H9 (cell line): ENCODE measurements around the gene MIAT. TPM values are rescaled to one million over a fixed set of nuclear protein-coding genes. Genes with fewer than 3 reads are reported as not detected.
A peak's percentile ranks its signal among the peaks of the same experiment; 100 is the strongest.

Experiments
- DNase-seq: peaks from one replicate; pipeline ENCODE4 v3.0.0-alpha.2; 2017
- H2AFZ ChIP-seq: one replicate; pipeline ENCODE4 v1.6.1; 2013; ENCODE audit warnings: mild to moderate bottlenecking, low read length, control low read depth, moderate library complexity
- H2AK5ac ChIP-seq: 2 replicates; pipeline ENCODE4 v1.6.1; 2013; ENCODE audit warnings: low read length, control low read depth, mixed read lengths; ENCODE audit not compliant: insufficient read length
- H2BK120ac ChIP-seq: one replicate; pipeline ENCODE4 v1.6.1; 2013; ENCODE audit warnings: low read depth, mild to moderate bottlenecking, low read length, control low read depth, inconsistent platforms; ENCODE audit not compliant: poor library complexity, severe bottlenecking
- H2BK12ac ChIP-seq: 2 replicates; pipeline ENCODE4 v1.6.1; 2013; ENCODE audit warnings: low read length, control low read depth, mixed read lengths, low read depth; ENCODE audit not compliant: insufficient read length
- H2BK15ac ChIP-seq: 2 replicates; pipeline ENCODE4 v1.6.1; 2013; ENCODE audit warnings: low read depth, low read length, control low read depth
- H2BK20ac ChIP-seq: one replicate; pipeline ENCODE4 v1.6.1; 2013; ENCODE audit warnings: low read depth, mild to moderate bottlenecking, low read length, control low read depth, inconsistent platforms; ENCODE audit not compliant: poor library complexity, severe bottlenecking
- H2BK5ac ChIP-seq: 2 replicates; pipeline ENCODE4 v1.6.1; 2013; ENCODE audit warnings: low read length, control low read depth, mixed read lengths; ENCODE audit not compliant: insufficient read length
- H3K14ac ChIP-seq: 2 replicates; pipeline ENCODE4 v1.6.1; 2013; ENCODE audit warnings: low read length, control low read depth; ENCODE audit not compliant: insufficient read depth
- H3K18ac ChIP-seq: 2 replicates; pipeline ENCODE4 v1.6.1; 2013; ENCODE audit warnings: low read depth, mild to moderate bottlenecking, mixed read lengths, low read length, control low read depth; ENCODE audit not compliant: insufficient read length
- H3K23ac ChIP-seq: 2 replicates; pipeline ENCODE4 v1.6.1; 2013; ENCODE audit warnings: low read length, control low read depth, mixed read lengths, low read depth; ENCODE audit not compliant: insufficient read length
- H3K23me2 ChIP-seq: 2 replicates; pipeline ENCODE4 v1.6.1; 2013; ENCODE audit warnings: low read depth, mild to moderate bottlenecking, mixed read lengths, low read length, control low read depth; ENCODE audit not compliant: insufficient read length, poor library complexity, severe bottlenecking
- H3K27ac ChIP-seq: 2 replicates; pipeline ENCODE4 v1.5.1; 2013; ENCODE audit warnings: low read length, control low read depth, mixed read lengths, low read depth; ENCODE audit not compliant: insufficient read length
- H3K27me3 ChIP-seq: 2 replicates; pipeline ENCODE4 v1.6.1; 2013; ENCODE audit warnings: low read length, control low read depth, inconsistent platforms; ENCODE audit not compliant: insufficient read depth
- H3K4ac ChIP-seq: 2 replicates; pipeline ENCODE4 v1.6.1; 2013; ENCODE audit warnings: low read depth, mild to moderate bottlenecking, control low read depth, inconsistent platforms, low read length, moderate library complexity
- H3K4me1 ChIP-seq: 2 replicates; pipeline ENCODE4 v1.6.1; 2013; ENCODE audit warnings: low read length, control low read depth, inconsistent platforms; ENCODE audit not compliant: insufficient read depth
- H3K4me2 ChIP-seq: 2 replicates; pipeline ENCODE4 v1.6.1; 2013; ENCODE audit warnings: low read length, control low read depth, mixed read lengths; ENCODE audit not compliant: insufficient read length, insufficient read depth
- H3K56ac ChIP-seq: 2 replicates; pipeline ENCODE4 v1.6.1; 2013; ENCODE audit warnings: low read depth, mild to moderate bottlenecking, mixed read lengths, low read length, control low read depth; ENCODE audit not compliant: insufficient read length
- H3K79me1 ChIP-seq: 2 replicates; pipeline ENCODE4 v1.6.1; 2013; ENCODE audit warnings: low read depth, mild to moderate bottlenecking, moderate library complexity, low read length, control low read depth, inconsistent platforms; ENCODE audit not compliant: insufficient read depth, poor library complexity, severe bottlenecking
- H3K79me2 ChIP-seq: 2 replicates; pipeline ENCODE4 v1.6.1; 2013; ENCODE audit warnings: low read length, control low read depth, inconsistent platforms; ENCODE audit not compliant: insufficient read depth
- H3K9ac ChIP-seq: 2 replicates; pipeline ENCODE4 v1.6.1; 2013; ENCODE audit warnings: low read length, control low read depth, mixed read lengths; ENCODE audit not compliant: insufficient read length; ENCODE audit errors: extremely low read depth
- H3K9me3 ChIP-seq: one replicate; pipeline ENCODE4 v1.6.1; 2013; ENCODE audit warnings: low read depth, low read length, inconsistent platforms; ENCODE audit not compliant: control insufficient read depth
- H3T11ph ChIP-seq: one replicate; pipeline ENCODE4 v1.6.1; 2013; ENCODE audit warnings: mild to moderate bottlenecking, low read length, control low read depth, inconsistent platforms
- H4K20me1 ChIP-seq: one replicate; pipeline ENCODE4 v1.6.1; 2013; ENCODE audit not compliant: control insufficient read depth, insufficient read length, insufficient read depth
- H4K5ac ChIP-seq: 2 replicates; pipeline ENCODE4 v1.6.1; 2013; ENCODE audit warnings: low read depth, mild to moderate bottlenecking, mixed read lengths, low read length, control low read depth; ENCODE audit not compliant: insufficient read length
- H4K8ac ChIP-seq: replicated peaks from 2 replicates; pipeline ENCODE4 v1.6.1; 2013; ENCODE audit warnings: low read length, control low read depth, mixed read lengths, low read depth; ENCODE audit not compliant: insufficient read length
- H4K91ac ChIP-seq: 2 replicates; pipeline ENCODE4 v1.6.1; 2013; ENCODE audit warnings: low read depth, mild to moderate bottlenecking, moderate library complexity, mixed read lengths, low read length, control low read depth; ENCODE audit not compliant: insufficient read length
- H3K27ac Mint-ChIP-seq, 3 experiments: 2 replicates in 2 of 3; 3 replicates in 1 of 3; pipeline ENCODE4 v1.8.0; 2020 to 2021; ENCODE audit warnings: mixed read lengths in 3 of 3, mild to moderate bottlenecking in 1 of 3, moderate library complexity in 1 of 3
- H3K27me3 Mint-ChIP-seq: 2 replicates; pipeline ENCODE4 v1.8.0; 2021; ENCODE audit warnings: low read depth, mild to moderate bottlenecking, moderate library complexity, mixed read lengths
- H3K36me3 Mint-ChIP-seq, 3 experiments: 2 replicates in 2 of 3; 3 replicates in 1 of 3; pipeline ENCODE4 v1.8.0; 2020 to 2021; ENCODE audit warnings: low read depth in 3 of 3, mixed read lengths in 3 of 3; ENCODE audit not compliant: insufficient read depth in 1 of 3
- H3K4me1 Mint-ChIP-seq, 2 experiments: 2 replicates each; pipeline ENCODE4 v1.8.0; 2020; ENCODE audit warnings: mixed read lengths in 2 of 2
- H3K4me3 Mint-ChIP-seq, 2 experiments: 2 replicates in 1 of 2; 3 replicates in 1 of 2; pipeline ENCODE4 v1.8.0; 2020 to 2021; ENCODE audit warnings: mild to moderate bottlenecking in 2 of 2, mixed read lengths in 2 of 2, moderate library complexity in 1 of 2
- H3K9me3 Mint-ChIP-seq, 2 experiments: 2 replicates in 1 of 2; 3 replicates in 1 of 2; pipeline ENCODE4 v1.8.0; 2020; ENCODE audit warnings: mild to moderate bottlenecking in 2 of 2, mixed read lengths in 2 of 2, moderate library complexity in 1 of 2
- CTCF ChIP-seq: fragments of 200-600 bp; sonication (generic); conservative IDR thresholded peaks from 3 replicates; pipeline ENCODE4 v1.8.0; 2021; ENCODE audit warnings: antibody characterized with exemption, mild to moderate bottlenecking
- WGBS: extraction: QIAGEN DNeasy Blood & Tissue Kit; methylation state at CpG from one replicate; pipeline ENCODE4 v1.1.7; 2013; ENCODE audit warnings: missing lambda C conversion rate, low lambda C conversion rate, mixed read lengths; ENCODE audit not compliant: insufficient read length; ENCODE audit errors: extremely low coverage; 5-methylcytosine and 5-hydroxymethylcytosine counted together
- total RNA-seq: library from RNA; stranded (reverse); gene quantifications from 2 replicates; pipeline ENCODE4 v1.2.1, GENCODE V29; 2021

The MIAT gene
- total RNA-seq, 1 experiment from 2014 or later = 85.6 TPM

DNA sequence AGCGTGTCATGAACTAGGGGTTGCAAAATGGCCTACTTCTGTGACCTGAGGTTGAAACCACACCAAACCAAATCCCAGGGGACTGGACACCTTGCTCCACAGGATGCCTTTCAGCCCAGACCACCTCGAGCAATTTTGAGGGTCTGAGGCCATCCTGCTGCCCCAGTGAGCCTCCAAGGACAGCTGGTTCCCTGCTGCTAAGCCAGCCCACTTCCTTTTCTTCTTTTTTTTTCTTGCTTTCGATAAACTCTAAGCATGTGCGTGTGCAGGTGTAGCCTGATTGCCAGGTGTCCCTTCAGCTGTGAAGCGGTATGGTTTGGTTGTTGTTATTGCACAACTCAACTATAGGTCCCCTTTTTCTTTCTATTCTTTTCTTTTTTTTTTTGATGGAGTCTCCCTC lies 42.2 kb upstream of the MIAT start:
- H2AFZ ChIP-seq = no peak overlapping the region
- no peaks in the 10 kb centered on the region for H4K20me1 ChIP-seq
- no peak overlapping the region for H3K14ac ChIP-seq
- no peak overlapping the region for H4K91ac ChIP-seq
- no peak for TF ChIP-seq CTCF
- no CpG with 5 or more reads among the region's 5 CpGs for WGBS
- Mint-ChIP-seq H3K27me3 (peaks cover 75% of the 10 kb centered on the region), H3K36me3 (no peaks in the 10 kb centered on the region; a peak in 1 of 7 replicates), H3K4me3 (0 out of 5 replicates have a peak overlapping the region, but pooled peaks of 1 of the 2 experiments have one; percentile 1), H3K4me1 (peaks cover 59 to 78% of the 10 kb centered on the region in 2 experiments), H3K27ac (peak overlapping the region in 1 of 3 experiments; percentile 71; a peak in 2 of 7 replicates), H3K9me3 (peaks cover 0 to 2% of the 10 kb centered on the region in 2 experiments; a peak in 1 of 5 replicates)
- no peak overlapping the region for H3K27ac ChIP-seq
- no peak overlapping the region for H3K4ac ChIP-seq
- no peak overlapping the region for H3K9ac ChIP-seq
- H3K56ac ChIP-seq = no peak overlapping the region
- no peak overlapping the region for H2BK5ac ChIP-seq
- peak overlapping the region; percentile 6 for H3K4me2 ChIP-seq
- no peak overlapping the region for H2BK20ac ChIP-seq
- H4K8ac ChIP-seq = no peak overlapping the region
- DNase-seq = no peak
- no peaks in the 10 kb centered on the region for H3K23me2 ChIP-seq
- no peak overlapping the region for H4K5ac ChIP-seq
- H3K4me1 ChIP-seq = peaks cover 33% of the 10 kb centered on the region
- H3K27me3 ChIP-seq = peaks cover 6% of the 10 kb centered on the region; the same call in 1 of the 2 replicates
- H3K23ac ChIP-seq = no peak overlapping the region
- H2BK15ac ChIP-seq = no peak overlapping the region
- no peak overlapping the region for H3K18ac ChIP-seq
- H2BK12ac ChIP-seq = no peak overlapping the region
- H3K79me1 ChIP-seq = no peaks in the 10 kb centered on the region
- H2BK120ac ChIP-seq = no peak overlapping the region
- no peaks in the 10 kb centered on the region for H3K9me3 ChIP-seq
- no peak overlapping the region for H3T11ph ChIP-seq
- no peak overlapping the region for H2AK5ac ChIP-seq
- H3K79me2 ChIP-seq = no peaks in the 10 kb centered on the region
